Fibroblast of mammary gland (primary cell): ENCODE data around the gene GABPB2.

ENCODE experiments used
- DNase-seq: peaks from one replicate; pipeline ENCODE4 v3.0.0-alpha.2; 2010; ENCODE audit warnings: low read depth
- H3K4me3 ChIP-seq: 2 replicates; pipeline ENCODE4 v1.5.1; 2011; ENCODE audit warnings: low read depth, mild to moderate bottlenecking, low read length, moderate library complexity; ENCODE audit not compliant: control insufficient read depth
- CTCF ChIP-seq: conservative IDR thresholded peaks from 2 replicates; pipeline ENCODE4 v1.5.1; 2011; ENCODE audit warnings: low read depth, low read length, inconsistent platforms; ENCODE audit not compliant: control insufficient read depth, insufficient read depth

The GABPB2 gene

GRCh38 chr1:151059109-151060006 is 11.2 kb upstream of the GABPB2 start, which contains the start of gene CDC42SE1:
Gene CDC42SE1, minus strand, starts transcription at chr1:151059622. Its CDS starts 3,892 bp downstream, at chr1:151055730.
- H3K4me3 ChIP-seq = peak within 1 kb of the TSS; percentile 97
- TF ChIP-seq CTCF = peak; percentile 54
- DNase-seq = peak; percentile 73

- H3K4me3 ChIP-seq = peak within 1 kb of the TSS; percentile 97
- peak; percentile 70 for DNase-seq
- no peak for TF ChIP-seq CTCF
Measured at GRCh38 chr1:151060007-151060656, 10.4 kb upstream of the GABPB2 start, which contains the start of gene MLLT11. Gene MLLT11, plus strand, starts transcription at chr1:151060397. Its CDS starts 6,828 bp downstream, at chr1:151067225.

- TF ChIP-seq CTCF = no peak
- no peak for DNase-seq
- peak overlapping the region; percentile 97 for H3K4me3 ChIP-seq
Measured at GRCh38 chr1:151060657-151061421, 9.7 kb upstream of the GABPB2 start.

GRCh38 chr1:151061704-151062103 is 8.9 kb upstream of the GABPB2 start:
- no peak for DNase-seq
- no peak overlapping the region for H3K4me3 ChIP-seq
- TF ChIP-seq CTCF = no peak

GRCh38 chr1:151062741-151063371 is 7.7 kb upstream of the GABPB2 start:
- no peak for TF ChIP-seq CTCF
- no peak overlapping the region for H3K4me3 ChIP-seq
- DNase-seq = peak; percentile 92
